ENCODE data around the gene TRAF1.
A peak's percentile ranks its signal among the peaks of the same experiment; 100 is the strongest.
"Not testable (repeated sequence)": the region's sequence is repeated elsewhere in the genome, so short reads cannot be mapped to it uniquely, and the experiment has no call there.

The TRAF1 gene, protein sequence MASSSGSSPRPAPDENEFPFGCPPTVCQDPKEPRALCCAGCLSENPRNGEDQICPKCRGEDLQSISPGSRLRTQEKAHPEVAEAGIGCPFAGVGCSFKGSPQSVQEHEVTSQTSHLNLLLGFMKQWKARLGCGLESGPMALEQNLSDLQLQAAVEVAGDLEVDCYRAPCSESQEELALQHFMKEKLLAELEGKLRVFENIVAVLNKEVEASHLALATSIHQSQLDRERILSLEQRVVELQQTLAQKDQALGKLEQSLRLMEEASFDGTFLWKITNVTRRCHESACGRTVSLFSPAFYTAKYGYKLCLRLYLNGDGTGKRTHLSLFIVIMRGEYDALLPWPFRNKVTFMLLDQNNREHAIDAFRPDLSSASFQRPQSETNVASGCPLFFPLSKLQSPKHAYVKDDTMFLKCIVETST

GRCh38 chr9:120926397-120926928 lies at the start of gene TRAF1:
Gene TRAF1, minus strand, starts transcription at chr9:120926796. Its CDS starts 721 bp downstream, at chr9:120926075.
- DNase-seq (ENCODE audit: insufficient read length, low spot score) = no peak
- peak; percentile 85 for FAIRE-seq

DNA sequence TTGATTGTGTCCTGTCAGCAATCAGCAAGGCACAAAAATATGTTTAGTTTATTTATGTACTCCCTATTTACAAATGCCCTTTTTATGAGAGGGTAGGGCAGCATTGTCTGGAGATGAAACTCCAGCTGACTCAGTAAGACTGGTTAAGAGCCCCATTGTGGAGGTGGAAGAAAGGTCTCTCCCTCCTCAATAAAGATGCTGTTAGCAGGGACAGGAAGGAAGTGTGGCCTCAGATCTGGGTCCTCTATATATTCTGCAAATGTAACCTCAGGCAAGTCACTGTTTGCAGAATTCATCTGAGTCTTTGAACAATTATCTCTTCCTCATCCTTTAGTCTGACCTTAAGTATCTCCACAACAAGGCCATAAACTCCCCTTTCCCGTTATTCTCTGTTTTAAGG lies 48.3 kb upstream of the TRAF1 start:
- FAIRE-seq (no peak), DNase-seq (ENCODE audit: insufficient read length, low spot score) (no peak)

GRCh38 chr9:120974181-120974580 lies 47.6 kb upstream of the TRAF1 start:
- FAIRE-seq (no peak), DNase-seq (ENCODE audit: insufficient read length, low spot score) (no peak)

GRCh38 chr9:120971938-120972337 lies 45.3 kb upstream of the TRAF1 start:
- FAIRE-seq (no peak), DNase-seq (ENCODE audit: insufficient read length, low spot score) (no peak)

- DNase-seq (ENCODE audit: insufficient read length, low spot score); FAIRE-seq: not testable (repeated sequence)
These were observed 44.9 kb upstream of the TRAF1 start for GRCh38 chr9:120971471-120971870.

DNA sequence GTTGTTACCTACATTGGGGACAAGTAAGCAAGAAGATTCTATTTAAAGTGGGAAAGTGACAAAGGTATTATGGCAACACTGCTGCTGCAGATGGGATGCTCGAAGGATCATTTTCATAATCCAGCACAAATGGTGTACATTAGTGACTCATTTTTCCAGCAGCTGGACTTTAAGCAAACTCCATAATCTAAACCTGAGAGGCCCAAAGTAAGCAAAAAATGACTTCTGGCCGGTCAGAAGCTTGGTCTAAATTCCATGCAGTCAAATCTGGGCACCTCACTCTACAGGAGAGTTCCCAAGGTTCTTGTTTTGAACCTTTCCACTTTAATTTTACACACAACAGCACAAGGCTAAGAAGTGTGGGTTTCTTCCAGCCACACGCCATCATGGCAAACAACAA lies 43.6 kb upstream of the TRAF1 start:
- DNase-seq (ENCODE audit: insufficient read length, low spot score) = no peak
- no peak for FAIRE-seq

DNA sequence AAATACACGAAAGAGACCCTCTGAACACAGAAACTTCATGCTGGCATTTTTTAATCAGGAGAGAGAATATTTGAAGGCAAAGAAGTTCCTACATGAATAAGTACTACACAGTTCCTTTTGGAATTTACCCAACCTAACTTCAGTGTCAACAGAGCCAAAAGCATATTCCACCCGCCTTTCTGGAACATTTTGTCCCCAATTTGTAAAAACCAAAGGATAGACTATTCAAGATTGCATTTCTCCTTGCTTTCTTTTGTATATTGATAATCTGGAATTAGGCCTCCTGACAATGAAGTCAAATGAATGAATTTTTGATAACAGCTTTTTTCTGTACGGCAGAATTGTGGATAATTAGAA lies 39.4 kb upstream of the TRAF1 start:
- DNase-seq (ENCODE audit: insufficient read length, low spot score) (no peak), FAIRE-seq (no peak)

DNA sequence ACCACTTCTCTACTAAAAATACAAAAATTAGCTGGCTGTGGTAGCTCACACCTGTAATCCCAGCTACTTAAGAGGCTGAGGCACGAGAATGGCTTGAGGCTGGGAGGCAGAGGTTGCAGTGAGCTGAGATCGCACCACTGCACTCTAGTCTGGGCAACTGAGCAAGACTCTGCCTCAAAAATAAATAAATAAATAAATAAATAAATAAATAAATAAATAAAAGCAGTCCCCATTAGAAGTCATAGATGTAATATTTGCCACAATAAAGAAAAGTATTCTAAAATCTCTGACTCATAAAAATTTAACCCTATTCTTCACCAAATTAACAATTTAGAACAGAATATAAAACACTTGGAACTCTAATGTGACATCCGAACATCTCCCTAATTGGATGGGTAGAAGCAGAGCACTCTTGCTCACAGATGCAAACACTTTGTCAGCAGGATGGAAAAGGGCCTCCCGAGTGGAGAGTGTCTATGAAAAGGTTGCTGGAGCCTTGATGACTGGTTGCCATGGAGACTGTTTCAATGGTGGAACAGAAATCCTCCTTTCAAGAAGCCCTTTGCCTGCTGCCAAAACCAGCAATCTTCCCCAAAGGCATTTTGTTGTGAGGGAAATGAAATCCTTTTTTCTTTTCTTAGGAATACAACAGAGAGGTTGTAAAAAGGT lies 38.9 kb upstream of the TRAF1 start:
- DNase-seq (ENCODE audit: insufficient read length, low spot score) = no peak
- no peak for FAIRE-seq

GRCh38 chr9:120961936-120962335 lies 35.3 kb upstream of the TRAF1 start:
- DNase-seq (ENCODE audit: insufficient read length, low spot score) (no peak), FAIRE-seq (no peak)

DNA sequence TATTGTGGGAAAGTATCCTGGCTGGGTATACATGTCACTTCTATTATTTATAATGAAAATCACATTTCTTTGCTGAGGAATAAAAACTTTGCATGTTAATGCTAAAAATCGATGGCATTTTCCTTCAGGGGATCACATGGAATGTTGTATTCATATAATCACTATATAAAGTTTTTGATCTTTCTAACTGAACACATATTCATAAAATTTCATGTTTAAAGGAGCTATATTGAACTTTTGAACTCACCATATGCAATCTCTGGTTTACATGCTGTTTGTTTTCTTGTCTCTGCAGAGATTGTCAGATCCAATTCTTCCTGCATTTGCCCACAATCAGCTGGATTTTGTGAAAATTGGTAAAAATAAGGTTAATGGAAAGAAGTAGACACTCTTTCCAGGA lies 33.4 kb upstream of the TRAF1 start:
- no peak for DNase-seq (ENCODE audit: insufficient read length, low spot score)
- FAIRE-seq = no peak

- FAIRE-seq = no peak
These were observed 30.3 kb upstream of the TRAF1 start for GRCh38 chr9:120956862-120957261.

GRCh38 chr9:120951960-120952618 lies 25.5 kb upstream of the TRAF1 start:
- FAIRE-seq = no peak
- DNase-seq (ENCODE audit: insufficient read length, low spot score) = no peak

More at GRCh38 chr9:120956862-120957261, 30.3 kb upstream of the TRAF1 start:
- no peak for DNase-seq (ENCODE audit: insufficient read length, low spot score)

DNA sequence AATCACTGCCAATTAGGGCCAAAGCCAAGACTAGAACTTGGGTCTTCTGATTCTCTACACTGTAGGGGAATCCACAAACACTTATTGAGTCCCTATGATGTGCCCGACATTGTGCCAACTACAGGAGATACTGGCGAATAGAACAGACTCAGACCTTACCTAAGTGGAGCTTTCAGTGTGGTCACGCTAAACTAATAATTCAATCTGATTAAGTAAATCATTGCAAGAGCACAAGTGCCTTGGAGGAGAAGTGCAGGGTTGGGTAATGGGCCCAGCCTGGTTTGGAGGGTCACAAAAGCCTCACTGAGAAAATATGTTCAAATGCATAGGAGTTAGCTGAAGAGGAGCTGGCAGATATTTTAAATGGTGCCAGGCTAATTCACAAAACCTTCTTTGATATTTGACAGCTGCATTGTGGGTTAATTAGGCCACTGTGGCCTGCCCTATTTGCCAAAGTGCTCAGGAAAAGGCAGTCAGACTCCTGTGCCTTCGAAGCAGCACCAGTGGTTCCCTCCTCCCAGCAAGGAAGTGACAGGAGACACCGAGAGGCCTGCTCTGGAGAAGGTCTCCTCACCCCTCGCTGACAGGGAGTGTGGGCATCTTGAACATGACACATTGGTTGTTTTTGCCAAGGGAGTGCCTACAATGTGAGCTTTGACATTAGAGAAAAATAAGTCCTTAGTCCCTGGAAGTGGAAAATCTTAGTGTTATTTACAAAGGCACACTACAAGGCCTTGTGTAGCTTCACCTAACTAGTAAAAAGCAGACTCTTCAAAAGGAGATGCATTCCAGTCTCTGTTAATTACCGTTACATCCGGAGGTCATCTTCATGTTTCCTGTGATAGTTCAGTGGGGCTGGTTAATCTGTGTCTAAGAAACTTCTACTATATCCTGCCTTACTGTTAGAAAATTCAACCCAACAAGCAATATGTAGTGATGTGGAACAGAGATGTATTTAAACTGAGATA lies 24.1 kb upstream of the TRAF1 start:
- FAIRE-seq = no peak

DNA sequence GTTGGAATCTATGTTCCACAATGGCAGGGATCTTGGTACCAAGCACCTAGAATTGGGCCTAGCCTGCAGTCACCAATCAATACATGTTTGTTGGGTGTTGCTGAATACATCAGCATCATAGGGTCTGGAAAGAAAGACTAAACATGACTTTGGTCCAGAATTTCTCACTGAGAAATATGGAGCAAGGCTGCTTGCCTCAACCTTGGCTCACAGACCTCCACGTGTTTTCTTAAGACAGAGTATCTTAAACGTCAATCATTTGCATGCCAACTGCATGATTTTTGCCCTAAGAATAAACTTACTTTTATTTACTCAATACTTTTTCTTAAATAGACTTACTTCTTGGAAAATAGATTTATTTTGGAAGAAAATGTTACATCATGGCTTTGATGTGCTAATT lies 22.7 kb upstream of the TRAF1 start:
- DNase-seq (ENCODE audit: insufficient read length, low spot score) (no peak), FAIRE-seq (no peak)

More for the DNA sequence above, 24.1 kb upstream of the TRAF1 start:
- no peak for DNase-seq (ENCODE audit: insufficient read length, low spot score)

- FAIRE-seq = no peak
- no peak for DNase-seq (ENCODE audit: insufficient read length, low spot score)
These were observed 22.2 kb upstream of the TRAF1 start for GRCh38 chr9:120948824-120949223.

DNA sequence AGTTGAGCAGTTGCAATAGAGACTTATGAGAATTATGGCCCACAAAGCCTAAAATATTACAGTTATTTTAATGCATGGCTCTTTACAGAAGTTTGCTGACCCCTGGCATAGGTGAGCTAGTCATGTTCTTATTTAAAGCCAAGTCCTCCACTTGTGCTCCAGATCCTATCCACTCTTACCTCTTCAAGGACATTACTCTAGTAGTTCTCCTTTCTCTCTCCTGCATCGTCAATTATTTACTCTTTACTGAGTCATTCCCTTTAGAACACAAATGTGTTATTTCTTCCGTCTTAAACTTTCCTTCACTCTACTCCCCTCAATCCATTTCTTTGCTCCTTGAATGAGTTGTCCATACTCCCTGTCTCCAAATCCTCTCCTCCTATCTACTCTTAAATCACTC lies 20.6 kb upstream of the TRAF1 start:
- DNase-seq (ENCODE audit: insufficient read length, low spot score) (no peak), FAIRE-seq (no peak)

GRCh38 chr9:120946259-120946658 lies 19.7 kb upstream of the TRAF1 start:
- DNase-seq (ENCODE audit: insufficient read length, low spot score) = no peak
- no peak for FAIRE-seq

- DNase-seq (ENCODE audit: insufficient read length, low spot score) = no peak
- no peak for FAIRE-seq
These were observed 18.4 kb upstream of the TRAF1 start for GRCh38 chr9:120944948-120945347.

- DNase-seq (ENCODE audit: insufficient read length, low spot score) = peak; percentile 54
- FAIRE-seq = peak; percentile 83
These were observed 17.8 kb upstream of the TRAF1 start for GRCh38 chr9:120944434-120944843.

Data from GM19239 (cell line).